Breast epithelium (tissue), 4 donors: ENCODE measurements around the gene CPNE5. TPM values are rescaled to one million over a fixed set of nuclear protein-coding genes. Genes with fewer than 3 reads are reported as not detected.

Experiments
- DNase-seq, 2 donors: peaks; one replicate each; pipeline ENCODE4 v3.0.0-alpha.2; 2019; ENCODE audit warnings: low spot score in 2 of 2
- H3K27ac ChIP-seq, 2 donors: fragments of 200-600 bp; sonication (generic) in 1 of 2; one replicate each; pipeline ENCODE4 v1.5.1; 2016 to 2019; ENCODE audit warnings: mild to moderate bottlenecking in 1 of 2
- H3K27me3 ChIP-seq, 2 donors: fragments of 200-600 bp; sonication (generic) in 1 of 2; one replicate each; pipeline versions ENCODE4 v1.5.1 to v1.6.0; 2017 to 2019; ENCODE audit warnings: control low read depth in 1 of 2, mild to moderate bottlenecking in 1 of 2
- H3K36me3 ChIP-seq: fragments of 200-600 bp; one replicate; pipeline ENCODE4 v1.5.1; 2019
- H3K4me1 ChIP-seq, 2 donors: fragments of 200-600 bp; sonication (generic); one replicate each; pipeline ENCODE4 v1.5.1; 2016 to 2019; ENCODE audit warnings: control low read depth in 1 of 2
- H3K4me3 ChIP-seq, 3 donors: fragments of 200-600 bp; sonication (generic); 1 replicate in 2 of 3; 2 replicates in 1 of 3; pipeline ENCODE4 v1.5.1; 2016 to 2019; ENCODE audit warnings: mild to moderate bottlenecking in 3 of 3, moderate library complexity in 2 of 3
- H3K9me3 ChIP-seq, 2 donors: fragments of 200-600 bp; sonication (generic) in 1 of 2; one replicate each; pipeline ENCODE4 v1.5.1; 2016 to 2019; ENCODE audit warnings: control low read depth in 1 of 2
- POLR2A ChIP-seq: fragments of 450-650 bp; IDR thresholded peaks from one replicate; pipeline ENCODE4 v1.6.1; 2016; ENCODE audit warnings: antibody characterized with exemption, mild to moderate bottlenecking, moderate library complexity
- POLR2AphosphoS5 ChIP-seq, 3 donors: sonication (generic); formaldehyde crosslinking; IDR thresholded peaks; one replicate each; pipeline ENCODE4 v1.6.1; 2017; ENCODE audit warnings: antibody characterized with exemption in 3 of 3
- intact Hi-C: fragments of 100-400 bp; cut with DNase I; formaldehyde crosslinking; loops from one replicate; pipeline ENCODE4 v1.15.1; 2023; ENCODE audit warnings: low total_unique reads
- total RNA-seq, 3 donors: library from RNA; depleted of rRNA; stranded (reverse); fragments of >200 nt; gene quantifications; one replicate each; pipeline ENCODE4 v1.1.0, GENCODE V29; 2016
- TF ChIP-seq, protein P1 (sequence below), 3 donors: fragments of 450-650 bp; IDR thresholded peaks; one replicate each; pipeline ENCODE4 v1.5.1; 2016 to 2017; ENCODE audit warnings: antibody characterized with exemption in 3 of 3, mild to moderate bottlenecking in 3 of 3, moderate library complexity in 3 of 3

The CPNE5 gene
- total RNA-seq, 3 donors from 2014 or later: 0.96 to 5.2 (median 3.7) TPM

DNA sequence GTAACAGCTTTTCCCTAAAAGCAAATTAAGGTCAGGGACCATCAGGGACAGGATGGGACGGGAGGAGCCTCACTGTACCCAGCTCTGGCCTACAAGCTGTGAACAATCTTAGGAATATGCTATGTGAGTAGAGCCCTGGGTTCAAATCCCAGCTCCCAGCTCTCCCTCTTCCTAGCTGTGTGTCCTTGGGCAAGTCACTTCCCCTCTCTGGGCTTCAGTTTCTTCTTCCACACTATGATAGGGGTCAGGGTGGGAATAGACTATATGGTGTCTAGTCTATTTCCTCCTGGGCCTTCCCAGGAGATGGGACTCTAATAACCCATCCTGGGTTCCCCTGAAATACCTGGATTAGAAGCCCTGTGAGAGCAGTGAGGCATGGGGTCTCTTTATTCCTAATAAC is 41.6 kb downstream of the CPNE5 start:
- intact Hi-C loops: no loop called here
- no peak for TF ChIP-seq POLR2AphosphoS5 (IDR thresholded peaks at IDR 0.05)
- TF ChIP-seq, protein P1, sequence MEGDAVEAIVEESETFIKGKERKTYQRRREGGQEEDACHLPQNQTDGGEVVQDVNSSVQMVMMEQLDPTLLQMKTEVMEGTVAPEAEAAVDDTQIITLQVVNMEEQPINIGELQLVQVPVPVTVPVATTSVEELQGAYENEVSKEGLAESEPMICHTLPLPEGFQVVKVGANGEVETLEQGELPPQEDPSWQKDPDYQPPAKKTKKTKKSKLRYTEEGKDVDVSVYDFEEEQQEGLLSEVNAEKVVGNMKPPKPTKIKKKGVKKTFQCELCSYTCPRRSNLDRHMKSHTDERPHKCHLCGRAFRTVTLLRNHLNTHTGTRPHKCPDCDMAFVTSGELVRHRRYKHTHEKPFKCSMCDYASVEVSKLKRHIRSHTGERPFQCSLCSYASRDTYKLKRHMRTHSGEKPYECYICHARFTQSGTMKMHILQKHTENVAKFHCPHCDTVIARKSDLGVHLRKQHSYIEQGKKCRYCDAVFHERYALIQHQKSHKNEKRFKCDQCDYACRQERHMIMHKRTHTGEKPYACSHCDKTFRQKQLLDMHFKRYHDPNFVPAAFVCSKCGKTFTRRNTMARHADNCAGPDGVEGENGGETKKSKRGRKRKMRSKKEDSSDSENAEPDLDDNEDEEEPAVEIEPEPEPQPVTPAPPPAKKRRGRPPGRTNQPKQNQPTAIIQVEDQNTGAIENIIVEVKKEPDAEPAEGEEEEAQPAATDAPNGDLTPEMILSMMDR (IDR thresholded peaks at IDR 0.05): no peak
- TF ChIP-seq POLR2A: no peak
- Histone ChIP-seq H3K36me3 (no peaks in the 10 kb centered on the region), H3K9me3 (no peaks in the 10 kb centered on the region), H3K27me3 (no peaks in the 10 kb centered on the region), H3K4me3 (no peak overlapping the region), H3K27ac (no peak overlapping the region), H3K4me1 (no peaks in the 10 kb centered on the region)
- no peak for DNase-seq

DNA sequence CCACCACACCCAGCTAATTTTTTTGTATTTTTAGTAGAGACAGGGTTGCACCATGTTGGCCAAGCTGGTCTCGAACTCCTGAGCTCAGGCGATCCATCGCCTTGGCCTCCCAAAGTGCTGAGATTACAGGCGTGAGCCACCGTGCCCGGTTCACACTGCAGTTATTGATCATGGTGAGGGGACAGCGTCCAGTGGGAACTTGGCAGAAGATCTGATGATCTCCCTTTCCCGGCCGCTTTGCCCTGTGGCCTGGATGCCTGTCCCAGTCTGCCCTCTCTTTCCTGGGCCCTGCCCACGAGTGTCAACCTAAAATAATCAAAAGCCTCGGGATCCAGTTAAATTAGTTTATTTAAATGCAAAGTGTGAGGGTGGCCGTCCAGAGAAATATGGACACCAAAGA is 42.2 kb downstream of the CPNE5 start:
- Histone ChIP-seq H3K27me3 (no peaks in the 10 kb centered on the region), H3K4me3 (no peak overlapping the region), H3K9me3 (no peaks in the 10 kb centered on the region), H3K36me3 (no peaks in the 10 kb centered on the region), H3K4me1 (no peaks in the 10 kb centered on the region), H3K27ac (no peak overlapping the region)
- TF ChIP-seq POLR2AphosphoS5 (IDR thresholded peaks at IDR 0.05): no peak
- intact Hi-C loops: no loop called here
- no peak for DNase-seq

DNA sequence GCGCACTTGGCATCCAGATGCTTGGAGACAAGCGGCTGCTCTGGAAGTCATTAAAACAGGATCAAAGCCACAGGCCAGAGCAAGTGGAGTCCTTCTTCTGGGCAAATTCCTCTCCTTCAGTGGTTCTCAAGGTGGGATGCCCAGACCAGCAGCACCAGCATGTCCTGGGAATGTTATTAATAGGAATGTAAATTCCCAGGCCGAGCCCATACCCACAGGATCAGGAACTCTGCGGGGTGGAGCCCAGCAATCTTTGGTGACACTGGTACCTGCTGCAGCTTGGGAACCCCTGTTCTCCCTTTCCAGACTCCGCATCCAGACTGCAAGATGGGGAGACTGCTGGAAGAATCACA is 44.6 kb downstream of the CPNE5 start:
- intact Hi-C loops: no loop called here
- TF ChIP-seq POLR2AphosphoS5 (IDR thresholded peaks at IDR 0.05) (no peak), POLR2A (no peak)
- TF ChIP-seq, protein P1 (IDR thresholded peaks at IDR 0.05): no peak
- Histone ChIP-seq H3K9me3 (no peaks in the 10 kb centered on the region), H3K27ac (no peak overlapping the region), H3K36me3 (no peaks in the 10 kb centered on the region), H3K27me3 (no peaks in the 10 kb centered on the region), H3K4me1 (no peaks in the 10 kb centered on the region), H3K4me3 (no peak overlapping the region)
- DNase-seq: no peak

DNA sequence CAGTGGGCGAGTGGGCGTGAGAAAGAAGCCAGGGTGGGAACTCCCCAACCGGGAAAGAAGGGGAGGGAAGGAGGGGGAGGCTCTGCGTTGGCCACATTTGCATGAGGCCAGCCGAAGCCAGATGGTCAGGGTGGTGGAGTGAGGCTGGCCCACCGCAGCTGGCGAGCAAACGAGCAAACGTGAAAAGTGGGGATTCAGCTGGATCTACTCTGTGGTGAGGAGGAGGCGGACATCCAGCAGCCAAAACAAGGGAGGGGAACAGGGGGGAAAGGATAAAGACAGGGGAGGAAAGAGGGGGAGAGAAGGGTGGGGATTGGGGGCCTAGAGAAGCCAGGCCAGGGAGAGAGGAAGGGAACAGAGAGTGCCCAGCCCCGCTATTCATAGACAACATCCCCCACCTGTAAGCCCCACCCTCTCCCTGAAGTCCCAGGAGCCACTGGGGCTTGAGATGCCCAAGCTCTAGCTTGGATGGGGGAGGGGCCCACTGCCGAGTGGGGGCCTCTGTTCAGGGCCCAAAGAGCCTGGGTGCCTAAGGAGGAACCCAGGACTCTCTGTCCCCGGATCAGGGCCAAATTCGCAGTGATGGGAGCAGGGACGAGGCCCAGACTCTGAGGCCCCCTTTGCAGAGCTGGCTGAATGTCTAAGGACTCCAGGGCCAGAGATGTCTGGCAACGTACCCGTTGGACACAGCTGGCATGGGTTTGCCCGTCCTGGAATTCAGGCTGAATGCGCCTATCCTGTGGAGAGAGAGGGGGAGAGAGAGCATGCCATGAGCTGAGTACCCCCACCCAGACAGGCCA is 45.1 kb downstream of the CPNE5 start:
- no peaks in the 10 kb centered on the region for H3K9me3 ChIP-seq
- intact Hi-C loops: no loop called here
- no peaks in the 10 kb centered on the region for H3K27me3 ChIP-seq
- H3K27ac ChIP-seq: no peak overlapping the region
- no peak overlapping the region for H3K4me3 ChIP-seq
- no peak for DNase-seq
- TF ChIP-seq POLR2A (no peak), POLR2AphosphoS5 (IDR thresholded peaks at IDR 0.05) (no peak)
- TF ChIP-seq, protein P1 (IDR thresholded peaks at IDR 0.05): no peak
- H3K4me1 ChIP-seq: no peaks in the 10 kb centered on the region
- H3K36me3 ChIP-seq: no peaks in the 10 kb centered on the region

DNA sequence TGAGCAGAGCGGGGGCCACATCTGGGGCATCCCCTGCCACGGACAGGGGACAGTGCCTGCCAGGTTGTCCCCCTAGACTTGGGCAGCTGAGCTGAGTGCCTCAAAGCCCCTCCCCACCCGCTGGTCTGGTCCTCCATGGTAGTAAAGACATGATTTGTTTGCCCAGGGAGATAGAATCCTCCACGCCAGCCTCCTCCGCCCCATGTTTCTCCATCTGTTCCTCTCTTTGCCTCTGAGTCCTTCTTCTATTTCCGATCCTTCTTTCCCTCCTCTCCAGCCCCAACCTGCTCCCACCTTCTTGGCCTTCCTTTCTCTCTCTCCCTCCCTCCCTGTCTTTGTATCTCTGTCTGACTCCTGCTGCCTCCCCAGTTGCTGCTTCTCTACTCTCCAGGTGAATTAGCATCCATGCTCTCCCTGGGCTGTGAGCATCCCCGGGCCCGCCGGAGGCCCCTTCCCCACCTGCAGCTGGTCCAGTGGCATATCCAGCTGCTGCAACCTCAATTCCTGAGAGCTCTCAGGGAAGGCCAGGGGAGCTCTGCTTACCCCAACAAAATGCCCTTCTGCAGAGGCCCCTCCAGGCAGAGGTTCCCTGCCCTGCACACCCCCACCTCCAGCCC is 45.8 kb downstream of the CPNE5 start:
- TF ChIP-seq, protein P1 (IDR thresholded peaks at IDR 0.05): no peak
- TF ChIP-seq POLR2A (no peak), POLR2AphosphoS5 (IDR thresholded peaks at IDR 0.05) (no peak)
- Histone ChIP-seq H3K9me3 (no peaks in the 10 kb centered on the region), H3K27me3 (no peaks in the 10 kb centered on the region), H3K36me3 (no peaks in the 10 kb centered on the region), H3K4me1 (no peaks in the 10 kb centered on the region), H3K4me3 (no peak overlapping the region), H3K27ac (no peak overlapping the region)
- intact Hi-C loops: no loop called here
- DNase-seq: no peak
